Measurements from ENCODE around the gene TMEM225B.
A peak's percentile ranks its signal among the peaks of the same experiment; 100 is the strongest.
"Not testable (repeated sequence)": the region's sequence is repeated elsewhere in the genome, so short reads cannot be mapped to it uniquely, and the experiment has no call there.

TMEM225B gene

DNA sequence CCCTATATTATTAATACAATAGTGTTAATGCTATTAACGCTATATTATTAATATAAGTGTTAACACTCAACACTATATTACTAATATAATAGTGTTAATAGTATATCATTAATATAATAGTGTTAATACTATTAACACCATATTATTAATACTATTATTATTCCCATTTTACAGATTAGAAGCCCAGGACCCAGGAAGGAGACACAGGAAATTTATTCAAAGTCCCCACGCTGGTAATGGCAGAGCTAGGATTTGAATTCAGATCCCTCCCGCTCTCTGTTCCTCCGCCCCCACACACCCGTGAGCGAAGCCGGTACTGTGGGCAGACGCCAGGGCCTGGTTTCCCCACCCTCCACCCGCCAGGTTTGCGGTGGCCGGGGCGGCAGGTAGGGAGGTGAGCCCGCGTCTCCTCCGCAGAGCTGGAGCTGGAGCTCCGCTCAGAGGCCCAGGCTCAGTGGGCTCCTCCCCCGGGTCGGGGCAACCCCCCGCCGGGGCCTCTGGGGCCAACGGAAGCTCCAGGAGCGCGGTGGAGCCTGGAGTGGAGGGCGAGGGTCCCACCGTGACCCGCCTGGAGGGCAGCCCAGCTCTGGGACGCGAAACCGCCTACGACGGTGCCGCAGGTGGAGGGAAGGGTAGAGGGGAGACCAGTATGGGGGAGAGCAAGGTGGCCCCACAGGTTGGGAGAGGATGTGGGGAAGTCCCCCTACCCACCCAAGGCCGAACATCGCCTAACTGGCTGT, at the start of gene TMEM225B:
Gene TMEM225B (plus strand): TSS at position 506 of the 740 bp plus-strand sequence. CDS start 6,122 bp downstream, outside the sequence.
- DNase-seq: no peak

DNA sequence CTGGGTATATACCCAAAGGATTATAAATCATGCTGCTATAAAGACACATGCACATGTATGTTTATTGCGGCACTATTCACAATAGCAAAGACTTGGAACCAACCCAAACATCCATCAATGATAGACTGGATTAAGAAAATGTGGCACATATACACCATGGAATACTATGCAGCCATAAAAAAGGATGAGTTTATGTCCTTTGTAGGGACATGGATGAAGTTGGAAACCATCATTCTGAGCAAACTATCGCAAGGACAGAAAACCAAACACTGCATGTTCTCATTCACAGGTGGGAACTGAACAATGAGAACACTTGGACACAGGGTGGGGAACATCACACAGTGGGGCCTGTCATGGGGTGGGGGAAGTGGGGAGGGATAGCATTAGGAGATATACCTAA, 48.5 kb upstream of the TMEM225B start:
- not testable (repeated sequence) for DNase-seq

DNA sequence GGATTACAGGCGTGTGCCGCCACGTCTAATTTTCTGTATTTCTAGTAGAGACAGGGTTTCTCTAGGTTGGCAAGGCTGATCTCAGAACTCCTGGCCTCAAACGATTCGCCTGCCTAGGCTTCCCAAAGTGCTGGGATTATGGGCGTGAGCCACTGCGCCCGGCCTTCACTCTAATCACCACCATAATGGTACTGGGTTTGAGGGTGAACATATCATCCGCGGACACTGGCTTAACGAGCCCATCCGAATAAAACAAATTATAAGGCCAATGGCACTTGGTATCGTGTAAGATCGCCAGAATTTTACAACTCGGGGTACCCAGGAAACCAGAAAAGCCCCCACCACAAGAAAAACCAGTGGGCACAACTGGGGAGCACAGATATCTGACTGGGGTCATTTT, 46.7 kb upstream of the TMEM225B start:
- DNase-seq: no peak

GRCh38 chr7:99551767-99552463, 46.2 kb upstream of the TMEM225B start, which contains the start of gene FAM200A:
TSS of gene FAM200A (minus strand) at chr7:99552114. CDS start at chr7:99548407, 3,707 bp downstream.
- DNase-seq: peak; percentile 69

GRCh38 chr7:99553039-99553438, 45.0 kb upstream of the TMEM225B start:
- no peak for DNase-seq

- DNase-seq: no peak
Observed at GRCh38 chr7:99554939-99555338, 43.1 kb upstream of the TMEM225B start.

DNA sequence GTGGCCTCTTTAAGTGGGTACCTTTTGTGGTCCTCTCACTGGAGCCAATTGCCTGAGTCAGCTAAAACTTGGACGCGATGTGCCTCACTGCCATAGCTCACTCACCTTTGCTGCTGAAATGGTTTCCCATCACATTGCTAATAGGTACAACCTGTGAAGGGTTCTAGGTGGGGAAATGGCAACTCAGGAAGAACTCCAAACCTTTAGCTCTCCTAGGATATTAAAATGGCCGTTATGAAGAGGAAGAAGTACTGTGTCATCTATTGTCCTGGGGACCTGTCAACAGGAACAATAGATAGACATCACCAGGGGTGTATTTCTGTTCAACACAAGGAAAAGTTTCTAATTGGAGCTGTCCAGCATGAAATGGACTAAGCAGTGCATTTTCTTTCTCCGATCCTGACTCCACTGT, 40.9 kb upstream of the TMEM225B start:
- DNase-seq: no peak

DNA sequence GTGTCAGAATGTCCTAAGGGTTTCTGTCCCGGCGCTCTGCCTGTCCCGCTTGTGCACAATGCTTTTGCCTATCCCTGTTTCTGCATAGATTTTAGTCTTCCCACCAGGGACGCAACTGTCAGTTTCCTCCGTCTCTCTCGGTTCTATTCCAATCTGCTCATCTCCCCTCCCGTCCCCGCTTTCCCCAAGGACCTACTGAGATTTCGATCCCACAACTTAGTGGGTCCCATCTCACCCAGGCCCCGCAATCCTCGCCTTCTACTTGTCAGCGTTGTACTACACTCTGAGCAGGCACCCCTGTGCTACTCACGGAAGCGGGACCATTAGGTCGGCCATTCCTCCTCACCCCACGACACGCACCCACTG, 40.1 kb upstream of the TMEM225B start:
- DNase-seq: no peak

DNA sequence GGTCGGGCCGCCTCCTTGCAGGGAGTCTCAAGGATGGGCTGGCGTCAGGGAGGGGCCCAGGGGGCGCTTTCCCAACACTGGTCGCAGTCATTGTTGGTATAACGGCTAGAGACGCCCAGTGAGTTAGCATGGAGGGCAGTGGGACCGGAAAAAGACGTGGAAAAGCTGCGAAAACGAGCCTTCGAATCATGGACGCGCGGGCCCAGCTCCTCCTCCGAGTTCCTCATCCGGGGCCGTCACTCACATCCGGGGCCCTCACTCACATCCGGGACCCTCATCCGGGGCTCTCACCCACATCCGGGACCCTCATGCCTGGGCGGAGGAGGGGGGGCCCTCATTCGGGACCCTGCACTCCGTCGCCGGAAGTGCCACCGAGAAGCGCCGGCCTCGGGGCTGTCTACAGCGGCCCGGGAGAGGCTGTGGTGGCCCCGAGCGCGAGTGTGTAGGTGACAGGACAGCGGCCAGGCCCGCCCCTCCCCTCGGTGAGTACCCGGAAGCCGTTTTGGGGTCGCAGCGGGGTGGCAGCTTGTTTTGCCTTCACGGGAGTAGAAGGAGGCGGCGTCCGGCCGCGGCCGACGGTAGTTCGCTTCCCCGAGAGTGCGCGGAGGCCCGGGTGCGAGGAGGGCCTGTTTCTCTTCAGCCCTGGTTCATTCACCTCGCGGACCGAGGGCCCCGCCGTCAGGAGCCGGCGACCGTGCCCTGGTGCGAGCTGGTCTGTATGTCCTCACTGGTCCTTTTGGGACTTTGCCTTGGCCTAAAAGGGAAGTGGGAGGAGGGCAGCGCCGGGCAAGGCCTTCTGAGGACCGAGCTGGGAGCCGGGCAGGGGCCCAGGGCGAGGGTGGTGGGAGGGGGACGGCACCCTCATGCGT, 39.5 kb upstream of the TMEM225B start, which contains the start of gene ZNF655:
Gene ZNF655 (plus strand): TSS at position 337 of the 869 bp plus-strand sequence. CDS start 1,918 bp downstream, outside the sequence.
- DNase-seq: peak; percentile 80

- no peak for DNase-seq
Observed at GRCh38 chr7:99559175-99559915, 38.7 kb upstream of the TMEM225B start.

GRCh38 chr7:99560834-99561736, 37.0 kb upstream of the TMEM225B start:
- DNase-seq: no peak

- no peak for DNase-seq
Observed at GRCh38 chr7:99561737-99562051, 36.4 kb upstream of the TMEM225B start.

DNA sequence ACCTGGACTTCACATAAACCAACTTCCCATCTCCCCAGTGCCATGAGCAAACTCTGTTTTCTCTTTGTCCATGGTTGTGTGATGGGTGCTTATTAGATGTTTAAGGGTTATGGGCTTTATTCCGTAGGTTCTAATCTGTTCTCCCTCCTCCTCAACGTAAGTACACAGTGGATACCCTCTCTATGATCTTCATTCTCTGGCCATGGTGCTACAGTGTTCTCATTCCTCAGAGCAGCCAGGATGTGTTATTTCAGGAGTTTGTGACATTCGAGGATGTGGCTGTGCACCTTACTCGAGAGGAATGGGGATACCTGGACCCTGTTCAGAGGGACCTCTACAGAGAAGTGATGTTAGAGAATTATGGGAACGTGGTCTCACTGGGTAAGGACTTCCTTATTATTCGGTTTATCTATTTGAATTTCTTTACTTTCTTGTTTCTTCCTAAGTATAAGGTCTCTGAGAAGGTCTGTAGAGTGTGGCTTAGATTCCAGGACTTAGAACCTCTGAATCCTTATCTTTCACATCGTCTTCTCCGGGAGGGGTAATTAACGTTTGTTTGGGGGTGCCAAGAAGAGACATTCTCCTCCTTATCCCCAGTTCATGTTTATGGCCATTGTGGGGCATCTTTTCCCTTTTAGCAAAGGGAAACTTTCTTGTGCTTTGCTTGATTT, 35.8 kb upstream of the TMEM225B start:
- no peak for DNase-seq

GRCh38 chr7:99562832-99563231, 35.2 kb upstream of the TMEM225B start:
- DNase-seq: no peak

DNA sequence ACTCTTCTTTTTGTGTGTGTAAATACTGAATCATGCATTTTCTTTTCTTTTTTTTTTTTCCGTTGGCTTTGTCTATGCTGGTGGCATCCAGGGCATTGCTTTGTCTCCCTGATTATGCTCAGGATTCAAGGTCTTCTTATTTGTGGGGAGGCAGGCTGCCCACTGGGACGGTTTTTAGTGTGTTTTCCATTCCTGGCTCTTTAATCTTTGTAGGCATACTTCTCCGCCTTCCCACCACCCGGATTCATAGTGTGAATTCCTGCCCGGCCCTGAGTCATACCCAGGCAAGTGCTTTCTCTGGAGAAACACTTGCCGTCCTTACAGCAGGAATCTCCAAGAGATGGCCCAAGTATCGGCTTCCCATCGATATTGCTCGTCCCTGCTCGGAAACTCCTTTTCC, 34.4 kb upstream of the TMEM225B start:
- DNase-seq: no peak

DNA sequence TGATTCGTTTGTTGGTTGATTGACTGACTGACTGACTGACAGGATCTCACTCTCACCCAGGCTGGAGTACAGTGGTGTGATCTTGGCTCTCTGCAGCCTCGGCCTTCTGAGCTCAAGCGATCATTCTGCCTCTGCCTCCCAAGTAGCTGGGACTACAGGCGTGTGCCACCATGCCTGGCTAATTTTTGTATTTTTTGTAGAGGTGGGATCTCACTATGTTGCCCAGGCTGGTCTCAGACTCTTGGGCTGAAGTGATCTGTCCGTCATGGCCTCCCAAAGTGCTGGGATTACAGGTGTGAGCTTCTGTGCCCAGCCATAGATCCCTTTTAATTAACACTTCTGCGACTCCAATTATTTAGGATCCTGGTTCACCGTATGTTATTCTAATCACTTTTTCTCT, 29.3 kb upstream of the TMEM225B start:
- DNase-seq: not testable (repeated sequence)

- no peak for DNase-seq
Observed at GRCh38 chr7:99571768-99572167, 26.3 kb upstream of the TMEM225B start.

- no peak for DNase-seq
Observed at GRCh38 chr7:99573257-99573656, 24.8 kb upstream of the TMEM225B start.

- no peak for DNase-seq
Observed at GRCh38 chr7:99576251-99576650, 21.8 kb upstream of the TMEM225B start.

- no peak for DNase-seq
Observed at GRCh38 chr7:99579281-99579955, 18.6 kb upstream of the TMEM225B start.

Data from GF-D8 (cell line).